GM12865 (cell line): ENCODE measurements around the gene SLC9C1.

ENCODE experiments used
- DNase-seq: peaks from one replicate; pipeline ENCODE4 v3.0.0; 2010; ENCODE audit warnings: low read depth
- H3K4me3 ChIP-seq: 2 replicates; pipeline ENCODE4 v1.5.1; 2011; ENCODE audit warnings: mild to moderate bottlenecking, low read depth, low read length, control low read depth
- CTCF ChIP-seq: IDR thresholded peaks from 2 replicates; pipeline ENCODE4 v1.5.1; 2011; ENCODE audit warnings: low read length, control low read depth, low read depth, inconsistent platforms; ENCODE audit not compliant: insufficient read depth; ENCODE audit errors: missing control alignments

SLC9C1 gene

GRCh38 chr3:112170046-112170445 is 124.0 kb downstream of the SLC9C1 start:
- H3K4me3 ChIP-seq = no peak overlapping the region
- no peak for TF ChIP-seq CTCF
- no peak for DNase-seq

- no peak for TF ChIP-seq CTCF
- H3K4me3 ChIP-seq = no peak overlapping the region
- DNase-seq = peak; percentile 55
These were observed 126.3 kb downstream of the SLC9C1 start for GRCh38 chr3:112167758-112168157.

- DNase-seq = no peak
- no peak overlapping the region for H3K4me3 ChIP-seq
- TF ChIP-seq CTCF = no peak
These were observed 144.9 kb downstream of the SLC9C1 start for GRCh38 chr3:112149136-112149535.

DNA sequence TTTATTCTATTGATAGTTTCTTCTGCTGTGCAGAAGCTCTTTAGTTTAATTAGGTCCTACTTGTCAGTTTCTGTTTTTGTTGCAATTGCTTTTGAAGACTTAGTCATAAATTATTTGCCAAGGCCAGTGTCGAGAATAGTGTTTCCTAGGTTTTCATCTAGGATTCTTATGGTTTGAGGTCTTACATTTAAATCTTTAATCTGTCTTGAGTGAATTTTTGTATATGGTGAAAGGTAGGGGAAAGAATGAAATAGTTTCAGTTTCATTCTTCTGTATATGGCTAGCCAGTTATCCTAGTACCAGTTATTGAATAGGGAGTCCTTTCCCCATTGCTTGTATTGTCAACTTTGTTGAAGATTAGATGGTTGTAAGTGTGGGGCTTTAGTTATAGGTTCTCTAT is 150.3 kb downstream of the SLC9C1 start:
- DNase-seq = no peak
- no peak for TF ChIP-seq CTCF
- no peak overlapping the region for H3K4me3 ChIP-seq

GRCh38 chr3:112143251-112143650 is 150.8 kb downstream of the SLC9C1 start:
- H3K4me3 ChIP-seq = no peak overlapping the region
- DNase-seq = peak; percentile 42
- TF ChIP-seq CTCF = no peak

- TF ChIP-seq CTCF = no peak
- no peak for DNase-seq
- no peak overlapping the region for H3K4me3 ChIP-seq
These were observed 152.7 kb downstream of the SLC9C1 start for GRCh38 chr3:112141293-112141692.

GRCh38 chr3:112140584-112140983 is 153.4 kb downstream of the SLC9C1 start:
- H3K4me3 ChIP-seq = no peak overlapping the region
- no peak for TF ChIP-seq CTCF
- DNase-seq = no peak
